Hepatocyte (in vitro differentiated cells): Measurements from ENCODE around the gene MGST3.

ENCODE experiments used
- EZH2 ChIP-seq: fragments of 200-600 bp; sonication (generic); IDR thresholded peaks from 2 replicates; pipeline ENCODE4 v1.6.1; 2016; ENCODE audit warnings: antibody characterized with exemption, mild to moderate bottlenecking, borderline replicate concordance
- EZH2phosphoT487 ChIP-seq: fragments of 200-600 bp; sonication (generic); IDR thresholded peaks from one replicate; pipeline ENCODE4 v1.6.1; 2018; ENCODE audit warnings: antibody characterized with exemption, mild to moderate bottlenecking, low read depth, moderate library complexity; ENCODE audit not compliant: unreplicated experiment, severe bottlenecking
- TF ChIP-seq, protein P1 (sequence below): fragments of 200-600 bp; sonication (generic); IDR thresholded peaks from 2 replicates; pipeline ENCODE4 v1.5.1; 2016; ENCODE audit warnings: antibody characterized with exemption, mild to moderate bottlenecking; ENCODE audit not compliant: poor library complexity

- TF ChIP-seq, protein P1, sequence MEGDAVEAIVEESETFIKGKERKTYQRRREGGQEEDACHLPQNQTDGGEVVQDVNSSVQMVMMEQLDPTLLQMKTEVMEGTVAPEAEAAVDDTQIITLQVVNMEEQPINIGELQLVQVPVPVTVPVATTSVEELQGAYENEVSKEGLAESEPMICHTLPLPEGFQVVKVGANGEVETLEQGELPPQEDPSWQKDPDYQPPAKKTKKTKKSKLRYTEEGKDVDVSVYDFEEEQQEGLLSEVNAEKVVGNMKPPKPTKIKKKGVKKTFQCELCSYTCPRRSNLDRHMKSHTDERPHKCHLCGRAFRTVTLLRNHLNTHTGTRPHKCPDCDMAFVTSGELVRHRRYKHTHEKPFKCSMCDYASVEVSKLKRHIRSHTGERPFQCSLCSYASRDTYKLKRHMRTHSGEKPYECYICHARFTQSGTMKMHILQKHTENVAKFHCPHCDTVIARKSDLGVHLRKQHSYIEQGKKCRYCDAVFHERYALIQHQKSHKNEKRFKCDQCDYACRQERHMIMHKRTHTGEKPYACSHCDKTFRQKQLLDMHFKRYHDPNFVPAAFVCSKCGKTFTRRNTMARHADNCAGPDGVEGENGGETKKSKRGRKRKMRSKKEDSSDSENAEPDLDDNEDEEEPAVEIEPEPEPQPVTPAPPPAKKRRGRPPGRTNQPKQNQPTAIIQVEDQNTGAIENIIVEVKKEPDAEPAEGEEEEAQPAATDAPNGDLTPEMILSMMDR: no peak
- no peak for TF ChIP-seq EZH2
- TF ChIP-seq EZH2phosphoT487: no peak
Measured at GRCh38 chr1:165619647-165620151, 11.3 kb upstream of the MGST3 start.
